ENCODE results near the gene EPGN. TPM values are rescaled to one million over a fixed set of nuclear protein-coding genes. Genes with fewer than 3 reads are reported as not detected.

The EPGN gene
- total and polyA plus RNA-seq, 2 of the 8 experiments (the other 6 are each of a cell fraction or from before 2014, with no cell fraction given), result not detected

DNA sequence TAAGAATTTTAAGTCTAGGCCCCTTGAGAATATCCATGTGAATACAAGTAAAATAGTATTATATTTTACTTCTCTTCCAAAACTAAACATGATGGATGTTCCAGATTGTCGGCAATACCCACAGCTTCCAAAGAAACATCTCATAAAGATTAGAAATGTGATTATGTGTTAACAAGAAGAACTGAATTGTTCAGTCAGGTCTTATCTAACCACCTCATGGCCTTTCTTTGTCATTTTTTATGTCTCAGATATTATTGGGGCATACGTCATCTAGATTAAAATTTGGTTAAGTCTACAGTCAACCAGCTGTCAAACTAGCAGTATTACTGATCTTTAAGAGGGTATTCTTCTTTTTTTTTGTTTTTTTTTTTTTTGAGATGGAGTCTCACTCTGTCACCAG is 10.0 kb downstream of the EPGN start (continued):
- TF ChIP-seq SUZ12 (IDR thresholded peaks at IDR 0.05; ENCODE audit: low read length) (no peak), JUN (IDR thresholded peaks at IDR 0.05; ENCODE audit: low read depth, low read length) (no peak), CTBP2 (IDR thresholded peaks at IDR 0.05; ENCODE audit: borderline replicate concordance, insufficient read depth, insufficient read length, low read length) (no peak)

All from H1 (cell line).